ENCODE data around the gene ALG8.

ALG8 gene

DNA sequence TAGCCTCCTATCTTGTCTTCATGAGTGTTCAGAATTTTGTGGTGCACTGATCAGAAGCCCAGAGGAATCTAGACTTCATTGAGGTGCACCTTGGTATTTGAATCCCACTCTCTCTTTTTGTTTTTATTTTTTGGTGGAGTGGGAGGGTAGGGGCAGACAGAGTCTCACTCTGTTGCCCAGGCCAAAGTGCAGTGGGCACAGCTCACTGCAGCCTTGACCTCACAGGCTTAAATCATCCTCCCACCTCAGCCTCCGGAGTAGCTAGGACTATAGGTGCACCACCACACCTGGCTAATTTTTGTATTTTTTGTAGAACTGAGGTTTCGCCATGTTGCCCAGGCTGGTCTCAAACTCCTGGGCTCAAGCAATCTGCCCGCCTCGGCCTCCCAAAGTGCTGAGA is 10.9 kb upstream of the ALG8 start:
- Histone ChIP-seq H3K14ac (ENCODE audit: low read length) (no peak overlapping the region), H3K9me3 (replicated peaks in 1 of 2; ENCODE audit: control insufficient read depth in 2 of 2, insufficient read depth in 1 of 2, low read depth in 1 of 2, low read length in 2 of 2) (no peaks in the 10 kb centered on the region), H3K4me3 (ENCODE audit: low read length in 2 of 2) (no peak overlapping the region), H3K27ac (replicated peaks; ENCODE audit: low read length) (no peak overlapping the region), H3K79me1 (ENCODE audit: low read depth, low read length) (no peaks in the 10 kb centered on the region), H3K23ac (ENCODE audit: low read depth, low read length, poor library complexity) (no peak overlapping the region), H3K4me2 (ENCODE audit: insufficient read depth, low read length, poor library complexity, severe bottlenecking) (no peak overlapping the region), H2AFZ (ENCODE audit: low read length) (no peak overlapping the region), H2AK5ac (ENCODE audit: low read depth, low read length) (no peak overlapping the region), H3K4me1 (ENCODE audit: control insufficient read depth in 2 of 2, insufficient read depth in 1 of 2, low read depth in 1 of 2, low read length in 2 of 2) (peaks cover 0 to 3% of the 10 kb centered on the region in 2 donors), H2BK15ac (ENCODE audit: low read length) (no peak overlapping the region), H3K9ac (ENCODE audit: low read depth, low read length, poor library complexity) (no peak overlapping the region), H3K27me3 (ENCODE audit: control insufficient read depth in 3 of 3, insufficient read depth in 3 of 3, low read depth in 1 of 3, low read length in 3 of 3) (no peaks in the 10 kb centered on the region), H3K36me3 (replicated peaks in 1 of 2; ENCODE audit: control insufficient read depth in 2 of 2, insufficient read depth in 2 of 2, low read length in 2 of 2) (peaks cover 0 to 25% of the 10 kb centered on the region in 2 donors), H2BK5ac (ENCODE audit: low read length) (no peak overlapping the region), H3K18ac (ENCODE audit: low read length) (no peak overlapping the region), H2BK12ac (ENCODE audit: low read length) (no peak overlapping the region), H2BK120ac (ENCODE audit: low read depth, low read length) (no peak overlapping the region), H4K91ac (ENCODE audit: low read depth, low read length, poor library complexity) (no peak overlapping the region), H3K4ac (ENCODE audit: low read length) (no peak overlapping the region), H4K8ac (ENCODE audit: low read depth, low read length) (no peak overlapping the region)
- no peak for DNase-seq (ENCODE audit: low spot score)
- WGBS, 2 donors (ENCODE audit: extremely low coverage in 2 of 2, insufficient read length in 2 of 2, insufficient replicate concordance in 1 of 2), result no CpG with 5 or more reads among the region's 4 CpGs

DNA sequence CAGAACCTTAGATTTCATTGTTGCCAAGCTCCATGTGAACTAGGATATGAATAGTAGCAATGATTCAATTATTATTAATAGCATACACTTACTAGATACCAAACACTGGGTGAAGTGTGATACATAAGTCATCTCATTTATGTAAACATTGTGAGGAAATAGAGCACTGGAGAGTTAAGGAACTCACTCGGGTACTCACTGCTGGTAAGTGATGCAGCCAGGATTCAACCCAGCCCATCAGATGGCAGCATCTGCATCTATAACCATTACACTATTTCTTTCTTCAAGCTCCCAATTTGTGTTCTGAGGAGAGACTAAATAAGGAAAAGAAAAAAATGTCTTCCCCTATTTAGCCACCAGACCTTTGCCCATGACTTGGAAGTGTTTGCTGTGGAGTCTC is 10.2 kb upstream of the ALG8 start:
- no peak overlapping the region for H3K4me2 ChIP-seq (ENCODE audit: insufficient read depth, low read length, poor library complexity, severe bottlenecking)
- no peak overlapping the region for H2AFZ ChIP-seq (ENCODE audit: low read length)
- H3K36me3 ChIP-seq (replicated peaks in 1 of 2; ENCODE audit: control insufficient read depth in 2 of 2, insufficient read depth in 2 of 2, low read length in 2 of 2), result peaks cover 0 to 29% of the 10 kb centered on the region in 2 donors
- H2BK12ac ChIP-seq (ENCODE audit: low read length), result no peak overlapping the region
- no peak overlapping the region for H3K14ac ChIP-seq (ENCODE audit: low read length)
- no peak overlapping the region for H4K8ac ChIP-seq (ENCODE audit: low read depth, low read length)
- H3K9ac ChIP-seq (ENCODE audit: low read depth, low read length, poor library complexity), result no peak overlapping the region
- WGBS, 2 donors (ENCODE audit: extremely low coverage in 2 of 2, insufficient read length in 2 of 2, insufficient replicate concordance in 1 of 2), result no CpG with 5 or more reads among the region's 1 CpG
- H3K4me1 ChIP-seq (ENCODE audit: control insufficient read depth in 2 of 2, insufficient read depth in 1 of 2, low read depth in 1 of 2, low read length in 2 of 2), result no peaks in the 10 kb centered on the region
- H3K4ac ChIP-seq (ENCODE audit: low read length), result no peak overlapping the region
- H2BK120ac ChIP-seq (ENCODE audit: low read depth, low read length), result no peak overlapping the region
- no peak overlapping the region for H2AK5ac ChIP-seq (ENCODE audit: low read depth, low read length)
- no peak overlapping the region for H4K91ac ChIP-seq (ENCODE audit: low read depth, low read length, poor library complexity)
- H2BK15ac ChIP-seq (ENCODE audit: low read length), result no peak overlapping the region
- H3K27ac ChIP-seq (replicated peaks; ENCODE audit: low read length), result no peak overlapping the region
- no peak overlapping the region for H3K23ac ChIP-seq (ENCODE audit: low read depth, low read length, poor library complexity)
- DNase-seq (ENCODE audit: low spot score), result no peak
- no peaks in the 10 kb centered on the region for H3K9me3 ChIP-seq (replicated peaks in 1 of 2; ENCODE audit: control insufficient read depth in 2 of 2, insufficient read depth in 1 of 2, low read depth in 1 of 2, low read length in 2 of 2)
- H2BK5ac ChIP-seq (ENCODE audit: low read length), result no peak overlapping the region
- no peak overlapping the region for H3K4me3 ChIP-seq (ENCODE audit: low read length in 2 of 2)
- H3K18ac ChIP-seq (ENCODE audit: low read length), result no peak overlapping the region
- no peaks in the 10 kb centered on the region for H3K79me1 ChIP-seq (ENCODE audit: low read depth, low read length)
- H3K27me3 ChIP-seq (ENCODE audit: control insufficient read depth in 3 of 3, insufficient read depth in 3 of 3, low read depth in 1 of 3, low read length in 3 of 3), result no peaks in the 10 kb centered on the region

GRCh38 chr11:78147807-78148206 is 8.4 kb upstream of the ALG8 start:
- Histone ChIP-seq H2BK120ac (ENCODE audit: low read depth, low read length) (no peak overlapping the region), H3K14ac (ENCODE audit: low read length) (no peak overlapping the region)

DNA sequence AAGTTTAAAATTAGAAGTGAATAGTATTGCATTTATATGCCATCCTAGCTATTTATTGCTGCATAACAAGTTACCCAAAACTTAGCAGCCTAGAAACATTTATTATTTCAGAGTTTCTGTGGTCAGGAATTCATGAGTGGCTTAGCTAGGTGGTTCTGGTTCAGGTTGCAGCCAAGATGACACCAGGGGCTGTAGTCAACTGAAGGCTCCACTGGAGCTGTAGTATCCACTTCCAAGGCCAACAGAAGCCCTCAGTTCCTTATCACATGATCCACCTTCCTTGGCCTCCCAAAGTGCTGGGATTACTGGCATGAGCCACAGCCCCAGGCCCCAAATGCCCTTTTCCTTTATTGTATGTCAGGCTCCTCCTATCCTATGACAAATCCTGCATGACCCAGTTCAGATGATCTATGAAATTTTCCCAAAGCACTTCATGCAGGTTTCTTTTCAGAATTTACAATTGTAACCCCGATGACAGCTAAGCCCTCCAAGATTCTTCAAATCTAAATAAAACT is 6.1 kb upstream of the ALG8 start:
- Histone ChIP-seq H4K91ac (ENCODE audit: low read depth, low read length, poor library complexity) (no peak overlapping the region), H4K8ac (ENCODE audit: low read depth, low read length) (no peak overlapping the region), H3K14ac (ENCODE audit: low read length) (no peak overlapping the region), H3K4ac (ENCODE audit: low read length) (no peak overlapping the region), H3K9me3 (replicated peaks in 1 of 2; ENCODE audit: control insufficient read depth in 2 of 2, insufficient read depth in 1 of 2, low read depth in 1 of 2, low read length in 2 of 2) (no peaks in the 10 kb centered on the region), H3K4me3 (ENCODE audit: low read length in 2 of 2) (no peak overlapping the region), H3K23ac (ENCODE audit: low read depth, low read length, poor library complexity) (no peak overlapping the region), H3K18ac (ENCODE audit: low read length) (no peak overlapping the region), H2AFZ (ENCODE audit: low read length) (no peak overlapping the region), H2BK12ac (ENCODE audit: low read length) (no peak overlapping the region), H3K36me3 (replicated peaks in 1 of 2; ENCODE audit: control insufficient read depth in 2 of 2, insufficient read depth in 2 of 2, low read length in 2 of 2) (peaks cover 3 to 57% of the 10 kb centered on the region in 2 donors), H3K27ac (replicated peaks; ENCODE audit: low read length) (no peak overlapping the region), H3K79me1 (ENCODE audit: low read depth, low read length) (no peaks in the 10 kb centered on the region), H3K27me3 (ENCODE audit: control insufficient read depth in 3 of 3, insufficient read depth in 3 of 3, low read depth in 1 of 3, low read length in 3 of 3) (no peaks in the 10 kb centered on the region), H2BK15ac (ENCODE audit: low read length) (no peak overlapping the region), H2BK5ac (ENCODE audit: low read length) (no peak overlapping the region), H3K4me2 (ENCODE audit: insufficient read depth, low read length, poor library complexity, severe bottlenecking) (no peak overlapping the region), H3K4me1 (ENCODE audit: control insufficient read depth in 2 of 2, insufficient read depth in 1 of 2, low read depth in 1 of 2, low read length in 2 of 2) (peaks cover 1 to 4% of the 10 kb centered on the region in 2 donors), H2BK120ac (ENCODE audit: low read depth, low read length) (no peak overlapping the region), H3K9ac (ENCODE audit: low read depth, low read length, poor library complexity) (no peak overlapping the region), H2AK5ac (ENCODE audit: low read depth, low read length) (no peak overlapping the region)
- WGBS, 2 donors (ENCODE audit: extremely low coverage in 2 of 2, insufficient read length in 2 of 2, insufficient replicate concordance in 1 of 2), result no CpG with 5 or more reads among the region's 1 CpG
- no peak for DNase-seq (ENCODE audit: low spot score)

More at GRCh38 chr11:78147807-78148206, 8.4 kb upstream of the ALG8 start:
- no peak overlapping the region for H3K4me3 ChIP-seq (ENCODE audit: low read length in 2 of 2)
- H2BK12ac ChIP-seq (ENCODE audit: low read length), result no peak overlapping the region
- H3K23ac ChIP-seq (ENCODE audit: low read depth, low read length, poor library complexity), result no peak overlapping the region
- H3K9ac ChIP-seq (ENCODE audit: low read depth, low read length, poor library complexity), result no peak overlapping the region
- H3K9me3 ChIP-seq (replicated peaks in 1 of 2; ENCODE audit: control insufficient read depth in 2 of 2, insufficient read depth in 1 of 2, low read depth in 1 of 2, low read length in 2 of 2), result no peaks in the 10 kb centered on the region
- H2AK5ac ChIP-seq (ENCODE audit: low read depth, low read length), result no peak overlapping the region
- H4K91ac ChIP-seq (ENCODE audit: low read depth, low read length, poor library complexity), result no peak overlapping the region
- no peak for DNase-seq (ENCODE audit: low spot score)
- no peaks in the 10 kb centered on the region for H3K4me1 ChIP-seq (ENCODE audit: control insufficient read depth in 2 of 2, insufficient read depth in 1 of 2, low read depth in 1 of 2, low read length in 2 of 2)
- no CpG with 5 or more reads among the region's 2 CpGs for WGBS, 2 donors (ENCODE audit: extremely low coverage in 2 of 2, insufficient read length in 2 of 2, insufficient replicate concordance in 1 of 2)
- H4K8ac ChIP-seq (ENCODE audit: low read depth, low read length), result no peak overlapping the region
- no peak overlapping the region for H2BK15ac ChIP-seq (ENCODE audit: low read length)
- H3K4me2 ChIP-seq (ENCODE audit: insufficient read depth, low read length, poor library complexity, severe bottlenecking), result no peak overlapping the region
- no peak overlapping the region for H3K4ac ChIP-seq (ENCODE audit: low read length)
- no peaks in the 10 kb centered on the region for H3K79me1 ChIP-seq (ENCODE audit: low read depth, low read length)
- no peaks in the 10 kb centered on the region for H3K27me3 ChIP-seq (ENCODE audit: control insufficient read depth in 3 of 3, insufficient read depth in 3 of 3, low read depth in 1 of 3, low read length in 3 of 3)
- no peak overlapping the region for H3K27ac ChIP-seq (replicated peaks; ENCODE audit: low read length)
- H3K18ac ChIP-seq (ENCODE audit: low read length), result no peak overlapping the region
- no peak overlapping the region for H2AFZ ChIP-seq (ENCODE audit: low read length)
- no peak overlapping the region for H2BK5ac ChIP-seq (ENCODE audit: low read length)
- H3K36me3 ChIP-seq (replicated peaks in 1 of 2; ENCODE audit: control insufficient read depth in 2 of 2, insufficient read depth in 2 of 2, low read length in 2 of 2), result peaks cover 0 to 46% of the 10 kb centered on the region in 2 donors
